ENCODE data around the gene N4BP2L1.
A peak's percentile ranks its signal among the peaks of the same experiment; 100 is the strongest.

N4BP2L1 gene

GRCh38 chr13:32427852-32428580, at the start of gene N4BP2L1:
Gene N4BP2L1 (minus strand): TSS chr13:32428130. CDS start chr13:32428082, 48 bp downstream.
- DNase-seq (ENCODE audit: extremely low read depth in 1 of 2, low read depth in 1 of 2) = peak; percentile 66 to 68

- DNase-seq (ENCODE audit: extremely low read depth in 1 of 2, low read depth in 1 of 2) = no peak
Observed at GRCh38 chr13:32476892-32477291, 49.0 kb upstream of the N4BP2L1 start.

- no peak for DNase-seq (ENCODE audit: extremely low read depth in 1 of 2, low read depth in 1 of 2)
Observed at GRCh38 chr13:32476021-32476731, 48.2 kb upstream of the N4BP2L1 start.

GRCh38 chr13:32474999-32475792, 47.3 kb upstream of the N4BP2L1 start:
- DNase-seq (ENCODE audit: extremely low read depth in 1 of 2, low read depth in 1 of 2) = no peak

- DNase-seq (ENCODE audit: extremely low read depth in 1 of 2, low read depth in 1 of 2) = no peak
Observed at GRCh38 chr13:32473650-32474049, 45.7 kb upstream of the N4BP2L1 start.

GRCh38 chr13:32472194-32472621, 44.3 kb upstream of the N4BP2L1 start:
- no peak for DNase-seq (ENCODE audit: extremely low read depth in 1 of 2, low read depth in 1 of 2)

GRCh38 chr13:32471187-32471922, 43.4 kb upstream of the N4BP2L1 start:
- no peak for DNase-seq (ENCODE audit: extremely low read depth in 1 of 2, low read depth in 1 of 2)

- DNase-seq (ENCODE audit: extremely low read depth in 1 of 2, low read depth in 1 of 2) = no peak
Observed at GRCh38 chr13:32468502-32469142, 40.7 kb upstream of the N4BP2L1 start.

GRCh38 chr13:32456591-32456990, 28.7 kb upstream of the N4BP2L1 start:
- no peak for DNase-seq (ENCODE audit: extremely low read depth in 1 of 2, low read depth in 1 of 2)

GRCh38 chr13:32455594-32455903, 27.6 kb upstream of the N4BP2L1 start:
- no peak for DNase-seq (ENCODE audit: extremely low read depth in 1 of 2, low read depth in 1 of 2)

- DNase-seq (ENCODE audit: extremely low read depth in 1 of 2, low read depth in 1 of 2) = no peak
Observed at GRCh38 chr13:32454886-32455593, 27.1 kb upstream of the N4BP2L1 start.

- no peak for DNase-seq (ENCODE audit: extremely low read depth in 1 of 2, low read depth in 1 of 2)
Observed at GRCh38 chr13:32453981-32454380, 26.1 kb upstream of the N4BP2L1 start.

GRCh38 chr13:32448972-32449371, 21.0 kb upstream of the N4BP2L1 start:
- no peak for DNase-seq (ENCODE audit: extremely low read depth in 1 of 2, low read depth in 1 of 2)

- no peak for DNase-seq (ENCODE audit: extremely low read depth in 1 of 2, low read depth in 1 of 2)
Observed at GRCh38 chr13:32447894-32448623, 20.1 kb upstream of the N4BP2L1 start.

GRCh38 chr13:32446773-32447465, 19.0 kb upstream of the N4BP2L1 start:
- no peak for DNase-seq (ENCODE audit: extremely low read depth in 1 of 2, low read depth in 1 of 2)

GRCh38 chr13:32446220-32446619, 18.3 kb upstream of the N4BP2L1 start:
- no peak for DNase-seq (ENCODE audit: extremely low read depth in 1 of 2, low read depth in 1 of 2)

GRCh38 chr13:32445461-32445860, 17.5 kb upstream of the N4BP2L1 start:
- no peak for DNase-seq (ENCODE audit: extremely low read depth in 1 of 2, low read depth in 1 of 2)

- DNase-seq (ENCODE audit: extremely low read depth in 1 of 2, low read depth in 1 of 2) = peak in 1 of 2 donors; percentile 7
Observed at GRCh38 chr13:32443111-32443510, 15.2 kb upstream of the N4BP2L1 start.

GRCh38 chr13:32438871-32439270, 10.9 kb upstream of the N4BP2L1 start:
- no peak for DNase-seq (ENCODE audit: extremely low read depth in 1 of 2, low read depth in 1 of 2)

Data from activated CD8-positive, alpha-beta memory T cell treated with anti-CD3 and anti-CD28 coated beads for 1 hour (primary cell).